HepG2 (cell line): Measurements from ENCODE around the gene HINFP. TPM values are rescaled to one million over a fixed set of nuclear protein-coding genes. Genes with fewer than 3 reads are reported as not detected.
A peak's percentile ranks its signal among the peaks of the same experiment; 100 is the strongest.

Source experiments
- ASH2L ChIP-seq: fragments of 300-600, 200-600 bp; sonication (generic); IDR thresholded peaks from 2 replicates; pipeline ENCODE4 v1.7.0; 2017; ENCODE audit warnings: low read depth, mild to moderate bottlenecking, moderate library complexity, mixed read lengths, low read length; ENCODE audit not compliant: insufficient read length
- ATF4 ChIP-seq, 2 experiments: fragments of 450-650 bp in 1 of 2; sonication (generic) in 1 of 2; formaldehyde crosslinking; IDR thresholded peaks; 2 replicates each; pipeline versions ENCODE4 v1.5.0 to v1.8.0; 2020 to 2022; ENCODE audit warnings: mild to moderate bottlenecking in 1 of 2, missing genetic modification reagents in 1 of 2
- CBFB ChIP-seq: sonication (generic); formaldehyde crosslinking; IDR thresholded peaks from 2 replicates; pipeline ENCODE4 v1.4.0; 2020; ENCODE audit warnings: missing genetic modification reagents
- CENPT ChIP-seq: sonication (generic); formaldehyde crosslinking; IDR thresholded peaks from 2 replicates; pipeline ENCODE4 v1.8.0; 2022; ENCODE audit warnings: low read depth, mild to moderate bottlenecking, moderate library complexity, missing genetic modification reagents
- HNRNPL ChIP-seq: fragments of 200-400 bp; formaldehyde crosslinking; IDR thresholded peaks from 2 replicates; pipeline ENCODE4 v1.6.1; 2017; ENCODE audit warnings: mild to moderate bottlenecking, low read depth, low read length
- HNRNPLL ChIP-seq: fragments of 200-400 bp; formaldehyde crosslinking; IDR thresholded peaks from 2 replicates; pipeline ENCODE4 v1.6.1; 2017; ENCODE audit warnings: mild to moderate bottlenecking, low read depth, low read length; ENCODE audit not compliant: poor library complexity, severe bottlenecking
- IRF9 ChIP-seq: sonication (generic); formaldehyde crosslinking; IDR thresholded peaks from 2 replicates; pipeline ENCODE4 v1.8.0; 2022; ENCODE audit warnings: missing genetic modification reagents, mild to moderate bottlenecking, borderline replicate concordance
- KLF11 ChIP-seq: IDR thresholded peaks from 2 replicates; pipeline ENCODE4 v1.6.1; 2016; ENCODE audit warnings: missing compliant biosample characterization
- NAIF1 ChIP-seq: sonication (generic); formaldehyde crosslinking; IDR thresholded peaks from 2 replicates; pipeline ENCODE4 v1.5.0; 2020; ENCODE audit warnings: mild to moderate bottlenecking, missing genetic modification reagents, borderline replicate concordance
- NPAS2 ChIP-seq: sonication (generic); formaldehyde crosslinking; IDR thresholded peaks from 2 replicates; pipeline ENCODE4 v1.8.0; 2022; ENCODE audit warnings: mild to moderate bottlenecking, missing genetic modification reagents, borderline replicate concordance
- POGK ChIP-seq: sonication (generic); formaldehyde crosslinking; conservative IDR thresholded peaks from 2 replicates; pipeline ENCODE4 v1.8.0; 2022; ENCODE audit warnings: mild to moderate bottlenecking, moderate library complexity, missing genetic modification reagents
- SMYD3 ChIP-seq: sonication (generic); formaldehyde crosslinking; IDR thresholded peaks from 2 replicates; pipeline ENCODE4 v1.8.1; 2023; ENCODE audit warnings: mild to moderate bottlenecking, missing genetic modification reagents
- SRSF1 ChIP-seq: fragments of 200-400 bp; formaldehyde crosslinking; optimal IDR thresholded peaks from 2 replicates; pipeline ENCODE3; 2017; ENCODE audit warnings: mild to moderate bottlenecking, low read depth, low read length, moderate library complexity
- SUZ12 ChIP-seq: fragments of 150-350 bp; IDR thresholded peaks from 2 replicates; pipeline ENCODE4 v1.6.1; 2014; ENCODE audit warnings: low read depth, low read length
- XBP1 ChIP-seq: sonication (generic); formaldehyde crosslinking; IDR thresholded peaks from 2 replicates; pipeline ENCODE4 v1.5.0; 2020; ENCODE audit warnings: missing genetic modification reagents
- ZNF510 ChIP-seq: sonication (generic); formaldehyde crosslinking; IDR thresholded peaks from 2 replicates; pipeline ENCODE4 v1.4.0; 2020; ENCODE audit warnings: low read depth, mild to moderate bottlenecking, missing genetic modification reagents
- ZNF546 ChIP-seq: sonication (generic); formaldehyde crosslinking; conservative IDR thresholded peaks from 2 replicates; pipeline ENCODE4 v1.8.1; 2023; ENCODE audit warnings: mild to moderate bottlenecking, missing genetic modification reagents
- ZNF570 ChIP-seq: sonication (generic); formaldehyde crosslinking; IDR thresholded peaks from 2 replicates; pipeline ENCODE4 v1.4.0; 2020; ENCODE audit warnings: mild to moderate bottlenecking, missing genetic modification reagents, borderline replicate concordance
- polyA plus RNA-seq, 8 experiments: library from polyadenylated mRNA; depleted of rRNA in 3 of 8; stranded (reverse) in 7 of 8; unstranded in 1 of 8; fragments of >200 nt; fragmentation: Illumina TruSeq in 4 of 8; extraction: Trizol in 4 of 8; gene quantifications; 2 replicates each; pipeline versions ENCODE4 v1.2.1 to v1.2.3, GENCODE V29; 2011 to 2016; ENCODE audit warnings: low read depth in 4 of 8, missing spikeins in 1 of 8, mixed read lengths in 1 of 8; ENCODE audit not compliant: insufficient read depth in 1 of 8
- total RNA-seq, 5 experiments: library from RNA; depleted of rRNA; stranded (reverse); fragments of >200 nt; fragmentation: Illumina TruSeq; extraction: Trizol; gene quantifications; 2 replicates each; pipeline ENCODE4 v1.2.3, GENCODE V29; 2016; ENCODE audit warnings: low read depth in 1 of 5
- TF ChIP-seq, protein P1 (sequence below): sonication (generic); formaldehyde crosslinking; IDR thresholded peaks from 2 replicates; pipeline ENCODE4 v1.8.0; 2022; ENCODE audit warnings: missing genetic modification reagents, low read depth, mild to moderate bottlenecking, borderline replicate concordance
- TF ChIP-seq, protein P2 (sequence below): sonication (generic); formaldehyde crosslinking; conservative IDR thresholded peaks from 2 replicates; pipeline ENCODE4 v1.8.0; 2022; ENCODE audit warnings: low read depth, missing genetic modification reagents
- TF ChIP-seq, protein P3 (sequence below): sonication (generic); formaldehyde crosslinking; IDR thresholded peaks from 2 replicates; pipeline ENCODE4 v1.9.0; 2022; ENCODE audit warnings: missing genetic modification reagents, mild to moderate bottlenecking, borderline replicate concordance

Gene HINFP
- total and polyA plus RNA-seq, 2 of the 13 experiments (the other 11 are each of a cell fraction or from before 2014, with no cell fraction given), result 15.1 to 21.4 TPM

- no peak for TF ChIP-seq ZNF570 (CRISPR knock-in tag)
- no peak for TF ChIP-seq SMYD3 (CRISPR knock-in tag)
- no peak for TF ChIP-seq ZNF510 (CRISPR knock-in tag)
- TF ChIP-seq ATF4 (CRISPR knock-in tag; IDR thresholded peaks at IDR 0.05), result no peak
- TF ChIP-seq NPAS2, result no peak
- TF ChIP-seq, protein P1, sequence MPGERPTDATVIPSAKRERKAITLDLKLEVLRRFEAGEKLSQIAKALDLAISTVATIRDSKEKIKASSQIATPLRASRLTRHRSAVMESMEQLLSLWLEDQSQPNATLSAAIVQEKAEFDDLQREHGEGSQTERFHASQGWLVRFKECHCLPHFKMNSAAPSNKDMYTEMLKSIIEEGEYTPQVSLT (CRISPR knock-in tag), result no peak; the same call in 1 of the 2 replicates
- TF ChIP-seq XBP1 (CRISPR knock-in tag), result no peak
- TF ChIP-seq, protein P2, sequence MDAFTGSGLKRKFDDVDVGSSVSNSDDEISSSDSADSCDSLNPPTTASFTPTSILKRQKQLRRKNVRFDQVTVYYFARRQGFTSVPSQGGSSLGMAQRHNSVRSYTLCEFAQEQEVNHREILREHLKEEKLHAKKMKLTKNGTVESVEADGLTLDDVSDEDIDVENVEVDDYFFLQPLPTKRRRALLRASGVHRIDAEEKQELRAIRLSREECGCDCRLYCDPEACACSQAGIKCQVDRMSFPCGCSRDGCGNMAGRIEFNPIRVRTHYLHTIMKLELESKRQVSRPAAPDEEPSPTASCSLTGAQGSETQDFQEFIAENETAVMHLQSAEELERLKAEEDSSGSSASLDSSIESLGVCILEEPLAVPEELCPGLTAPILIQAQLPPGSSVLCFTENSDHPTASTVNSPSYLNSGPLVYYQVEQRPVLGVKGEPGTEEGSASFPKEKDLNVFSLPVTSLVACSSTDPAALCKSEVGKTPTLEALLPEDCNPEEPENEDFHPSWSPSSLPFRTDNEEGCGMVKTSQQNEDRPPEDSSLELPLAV (CRISPR knock-in tag), result no peak
- TF ChIP-seq POGK (CRISPR knock-in tag), result peak; percentile 70; the same call in 1 of the 2 replicates
- peak; percentile 56 for TF ChIP-seq ASH2L
- peak; percentile 45 for TF ChIP-seq SRSF1
- TF ChIP-seq NAIF1 (CRISPR knock-in tag), result no peak; the same call in 1 of the 2 replicates
- no peak for TF ChIP-seq ZNF546 (CRISPR knock-in tag)
- TF ChIP-seq CBFB (CRISPR knock-in tag), result peak; percentile 75
- no peak for TF ChIP-seq KLF11 (CRISPR knock-in tag)
- TF ChIP-seq HNRNPL, result peak; percentile 75
- TF ChIP-seq SUZ12, result no peak
- TF ChIP-seq HNRNPLL, result peak; percentile 62
- no peak for TF ChIP-seq CENPT (CRISPR knock-in tag)
- TF ChIP-seq IRF9 (CRISPR knock-in tag), result 0 out of 2 replicates have a peak, but pooled peaks have one; percentile 42
- TF ChIP-seq, protein P3, sequence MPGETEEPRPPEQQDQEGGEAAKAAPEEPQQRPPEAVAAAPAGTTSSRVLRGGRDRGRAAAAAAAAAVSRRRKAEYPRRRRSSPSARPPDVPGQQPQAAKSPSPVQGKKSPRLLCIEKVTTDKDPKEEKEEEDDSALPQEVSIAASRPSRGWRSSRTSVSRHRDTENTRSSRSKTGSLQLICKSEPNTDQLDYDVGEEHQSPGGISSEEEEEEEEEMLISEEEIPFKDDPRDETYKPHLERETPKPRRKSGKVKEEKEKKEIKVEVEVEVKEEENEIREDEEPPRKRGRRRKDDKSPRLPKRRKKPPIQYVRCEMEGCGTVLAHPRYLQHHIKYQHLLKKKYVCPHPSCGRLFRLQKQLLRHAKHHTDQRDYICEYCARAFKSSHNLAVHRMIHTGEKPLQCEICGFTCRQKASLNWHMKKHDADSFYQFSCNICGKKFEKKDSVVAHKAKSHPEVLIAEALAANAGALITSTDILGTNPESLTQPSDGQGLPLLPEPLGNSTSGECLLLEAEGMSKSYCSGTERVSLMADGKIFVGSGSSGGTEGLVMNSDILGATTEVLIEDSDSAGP (CRISPR knock-in tag), result peak; percentile 74
Measured at GRCh38 chr11:119168471-119169281, 47.3 kb downstream of the HINFP start, which contains the start of gene NLRX1 (continued).
